HG02798 (cell line): ENCODE data around the gene MED12L.

Experiments used
- ATAC-seq: cut with Tn5 transposase; IDR thresholded peaks from one replicate; pipeline ENCODE4 v1.9.1; 2021; ENCODE audit warnings: mild to moderate bottlenecking; ENCODE audit not compliant: unreplicated experiment, poor library complexity

MED12L gene

DNA sequence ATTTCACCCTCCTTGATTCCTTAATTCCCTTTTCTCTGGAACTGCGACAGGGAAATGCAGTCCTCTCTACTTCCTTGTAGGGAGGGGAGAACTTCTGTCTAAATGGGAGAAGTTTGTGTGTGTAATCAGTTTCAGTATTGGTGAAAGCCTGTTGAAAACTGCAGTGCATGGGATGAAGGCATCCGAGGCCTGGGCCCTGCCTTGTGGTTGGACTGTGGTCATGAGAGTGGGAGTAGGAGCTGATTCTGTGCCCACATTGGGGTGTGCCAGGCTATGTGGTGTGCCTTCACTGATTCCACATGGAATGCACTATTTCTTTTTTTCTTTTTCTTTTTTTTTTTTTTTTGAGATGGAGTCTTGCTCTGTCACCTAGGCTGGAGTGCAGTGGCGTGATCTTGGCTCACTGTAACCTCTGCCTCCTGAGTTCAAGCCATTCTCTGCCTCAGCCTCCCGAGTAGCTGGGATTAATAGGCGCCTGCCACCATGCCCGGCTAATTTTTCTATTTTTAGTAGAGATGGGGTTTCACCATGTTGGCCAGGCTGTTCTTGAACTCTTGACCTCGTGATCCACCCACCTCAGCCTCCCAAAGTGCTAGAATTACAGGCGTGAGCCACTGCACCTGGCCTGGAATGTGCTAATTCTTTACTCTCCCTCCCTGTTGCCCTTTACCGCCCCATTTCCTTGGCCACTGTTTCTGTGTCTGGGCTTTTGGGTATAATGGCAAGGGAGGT, 84.7 kb downstream of the MED12L start:
- ATAC-seq, result peak; percentile 39

DNA sequence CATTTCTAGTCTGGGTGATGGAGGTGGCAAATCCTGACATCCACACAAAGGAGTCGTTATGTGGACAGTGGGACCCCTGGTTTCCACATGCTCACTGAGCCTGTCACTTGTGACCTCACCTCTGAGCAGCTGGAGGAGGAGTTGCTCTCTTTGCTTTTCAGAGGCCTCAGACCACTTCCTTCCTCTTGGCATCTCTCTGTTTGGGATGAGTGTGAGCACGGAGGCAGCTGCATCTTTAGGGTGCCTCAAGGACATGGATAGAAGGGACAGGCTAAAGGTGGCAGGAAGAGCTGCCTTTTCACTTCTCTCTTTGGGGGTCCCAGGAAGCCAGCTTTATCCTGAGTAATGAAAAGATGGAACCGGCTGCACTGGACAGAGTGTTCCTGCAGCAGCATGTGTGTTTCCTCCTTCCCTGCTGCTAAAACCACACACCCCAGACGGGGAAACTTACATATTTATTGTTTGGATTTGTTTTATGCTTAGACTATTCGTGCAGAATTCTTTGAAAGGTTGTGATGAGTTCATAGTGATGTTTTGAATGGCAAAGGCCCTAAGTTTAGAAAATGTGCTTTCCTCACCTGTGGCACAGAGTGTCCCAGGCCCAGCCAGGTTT, 85.8 kb downstream of the MED12L start:
- ATAC-seq, result peak; percentile 46

DNA sequence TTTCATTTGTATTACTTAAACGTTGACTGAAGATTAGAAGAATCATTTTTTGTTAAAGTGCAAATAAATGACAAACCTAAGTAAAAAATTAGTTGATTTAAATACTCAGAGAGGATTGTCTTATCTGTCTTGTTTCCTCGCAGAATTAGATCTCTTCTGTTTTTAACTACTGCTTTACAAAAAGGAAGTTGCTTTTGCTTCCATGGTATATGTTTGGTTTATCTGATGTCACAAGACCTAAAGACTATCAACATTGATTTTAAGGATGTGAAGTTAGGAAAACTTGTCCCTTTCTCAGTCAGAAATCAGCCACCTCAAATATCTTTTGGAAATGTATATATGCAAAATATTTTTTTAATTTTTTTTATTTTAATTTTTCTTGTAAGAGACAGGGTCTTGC, 88.9 kb downstream of the MED12L start:
- no peak for ATAC-seq

DNA sequence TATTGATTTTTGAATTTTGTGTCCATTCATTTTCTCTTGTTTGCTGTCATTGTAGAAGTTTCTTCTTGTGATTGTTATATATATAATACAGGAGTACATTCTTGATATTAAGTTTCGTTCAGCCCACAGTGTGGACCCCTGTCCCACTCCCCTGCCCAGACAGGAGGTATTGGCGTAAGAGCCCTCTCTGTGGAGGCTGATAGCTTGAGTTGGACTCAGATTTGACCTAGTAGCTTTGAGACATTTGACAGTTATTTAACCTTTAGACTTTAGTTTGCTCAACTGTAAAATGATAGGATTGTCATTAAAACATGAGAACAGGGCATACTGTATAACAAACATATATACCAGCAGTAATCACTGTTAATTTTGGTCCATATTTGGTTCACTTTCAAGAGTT, 90.5 kb downstream of the MED12L start:
- ATAC-seq, result no peak

DNA sequence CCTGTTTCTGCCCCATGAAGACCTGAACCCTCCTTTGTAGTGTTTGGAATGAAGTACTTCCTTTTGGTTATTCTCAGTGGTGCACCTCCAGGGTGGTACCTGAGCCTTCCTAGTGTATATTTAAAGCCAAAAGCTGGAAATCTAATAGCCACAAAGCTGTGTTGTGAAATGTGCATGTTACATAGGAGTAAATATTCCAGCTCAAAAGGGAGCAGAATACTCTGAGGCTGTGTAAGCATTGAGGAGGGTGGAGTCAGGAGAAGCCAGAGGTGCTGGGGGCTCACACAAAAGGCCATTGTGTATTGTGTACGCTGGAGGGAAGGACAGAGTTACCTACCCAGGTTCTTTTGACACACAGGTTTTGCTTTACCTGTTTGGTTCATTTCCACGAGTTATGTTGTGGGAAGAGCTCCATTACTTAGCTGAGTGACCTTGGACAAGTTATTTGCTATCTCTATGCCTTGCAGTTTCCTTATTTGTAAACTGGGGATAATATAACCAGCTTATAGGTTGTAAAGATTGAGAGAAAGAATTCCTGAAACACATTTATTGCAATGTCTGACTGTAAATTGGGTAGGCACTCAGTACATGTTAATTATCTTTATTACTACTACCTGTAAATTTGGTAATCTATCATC, 92.9 kb downstream of the MED12L start:
- no peak for ATAC-seq

DNA sequence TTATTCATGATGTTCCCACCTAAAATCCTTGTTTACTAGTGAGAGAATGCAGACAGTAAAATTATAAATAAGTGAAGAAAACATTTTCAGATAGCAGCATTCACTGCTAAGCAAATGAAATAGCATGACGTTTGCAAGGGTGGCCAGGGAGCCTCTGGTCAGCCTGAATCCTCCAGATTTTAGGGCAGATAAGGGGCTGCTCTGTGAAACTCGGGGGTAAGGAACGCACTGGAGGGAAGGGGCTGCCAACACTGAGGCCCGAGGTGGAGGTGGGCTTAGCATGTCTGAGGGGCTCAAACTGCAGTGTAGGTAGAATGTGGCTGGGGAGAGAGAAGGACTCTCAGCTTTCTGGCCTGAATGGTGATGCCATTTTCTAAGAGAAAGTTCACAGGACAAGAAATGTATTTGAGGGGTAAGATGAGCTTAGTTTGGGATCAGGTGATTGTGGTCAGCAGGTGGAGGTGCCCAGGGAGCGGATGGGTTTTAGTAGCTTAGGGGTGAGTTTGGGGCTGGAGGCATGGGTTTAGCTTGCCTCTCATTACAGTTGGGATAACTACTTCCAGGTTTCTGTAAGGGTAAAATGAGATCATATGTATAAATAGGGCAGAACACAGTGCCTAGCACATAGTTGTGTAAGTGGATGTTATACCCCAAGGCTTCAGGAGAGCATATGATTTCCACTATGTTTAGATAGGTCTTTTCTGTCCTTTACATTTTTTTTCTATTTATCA, 97.0 kb downstream of the MED12L start:
- ATAC-seq, result no peak

DNA sequence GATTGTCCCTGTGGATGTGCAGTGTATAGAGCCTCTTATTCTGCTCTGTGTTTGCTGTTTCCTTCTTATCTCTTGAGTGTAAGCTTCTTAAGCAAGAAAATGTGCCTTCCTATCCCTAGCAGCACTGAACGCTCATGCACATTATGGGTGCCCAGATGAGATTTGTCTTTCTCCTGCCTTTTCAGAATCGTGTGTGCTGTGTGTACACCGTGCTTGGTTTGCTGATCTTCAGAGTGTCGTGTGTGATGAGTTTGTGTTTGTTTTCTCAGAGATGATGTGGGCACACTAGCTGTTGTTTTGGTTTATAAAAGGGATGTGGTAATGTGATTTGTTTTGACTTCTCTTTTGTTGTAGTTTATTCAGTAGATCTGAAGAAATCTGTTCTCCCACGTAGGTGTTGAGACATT, 97.8 kb downstream of the MED12L start:
- no peak for ATAC-seq

DNA sequence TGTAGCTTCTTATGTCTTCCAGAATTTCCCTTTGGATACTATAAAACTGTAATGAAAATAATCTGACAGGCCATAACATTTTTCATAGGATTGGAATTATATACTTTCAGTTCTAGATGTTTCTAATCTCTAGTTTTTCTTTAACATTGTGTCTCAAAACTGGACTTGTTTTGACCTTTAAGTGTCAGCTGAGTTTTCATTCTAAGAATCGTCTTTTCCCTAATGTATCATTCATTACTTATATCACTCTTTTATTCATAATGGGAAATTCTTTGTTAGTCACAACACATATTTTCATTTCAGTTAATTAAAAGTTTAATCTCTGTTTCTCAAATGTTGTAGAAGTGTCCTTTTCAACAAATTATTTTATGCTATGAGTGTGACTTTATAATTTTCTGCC, 105.6 kb downstream of the MED12L start:
- ATAC-seq, result no peak

DNA sequence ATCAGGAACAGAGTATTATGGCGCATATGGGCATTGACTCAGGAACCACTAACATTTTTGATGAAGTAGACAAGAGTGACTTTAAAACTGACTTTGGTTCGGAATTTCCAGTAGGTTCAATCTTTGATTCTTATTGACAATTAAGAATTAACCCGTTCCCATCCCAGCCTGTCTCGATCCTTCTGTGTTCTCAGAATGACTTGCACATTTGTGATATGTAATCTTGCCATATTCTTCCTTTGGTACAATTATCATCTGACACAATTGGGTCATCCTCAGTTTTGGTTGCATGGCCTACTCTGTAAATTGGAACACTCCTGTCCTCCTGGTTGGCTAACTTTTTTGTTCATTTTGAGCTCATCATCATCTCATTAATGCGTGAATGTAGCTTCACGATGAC, 107.1 kb downstream of the MED12L start:
- no peak for ATAC-seq

DNA sequence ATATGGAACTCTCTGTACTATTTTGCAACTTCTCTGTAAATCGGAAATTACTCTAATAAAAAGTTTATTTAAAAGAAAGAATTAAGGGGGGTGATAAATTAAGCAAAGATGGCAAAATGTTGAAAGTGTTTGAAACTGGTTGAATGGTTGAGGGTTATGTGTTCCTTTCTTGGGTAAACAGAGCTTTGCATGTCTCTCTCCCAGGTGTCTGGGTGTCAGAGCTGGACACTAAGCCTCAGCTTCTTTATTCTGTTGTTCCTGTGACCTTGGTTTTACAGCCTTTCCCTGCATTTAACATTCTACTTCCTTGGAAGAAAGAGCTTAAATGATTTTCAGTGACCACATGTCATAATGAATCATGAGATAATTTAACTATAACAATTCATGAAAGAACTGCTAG, 110.4 kb downstream of the MED12L start:
- no peak for ATAC-seq

DNA sequence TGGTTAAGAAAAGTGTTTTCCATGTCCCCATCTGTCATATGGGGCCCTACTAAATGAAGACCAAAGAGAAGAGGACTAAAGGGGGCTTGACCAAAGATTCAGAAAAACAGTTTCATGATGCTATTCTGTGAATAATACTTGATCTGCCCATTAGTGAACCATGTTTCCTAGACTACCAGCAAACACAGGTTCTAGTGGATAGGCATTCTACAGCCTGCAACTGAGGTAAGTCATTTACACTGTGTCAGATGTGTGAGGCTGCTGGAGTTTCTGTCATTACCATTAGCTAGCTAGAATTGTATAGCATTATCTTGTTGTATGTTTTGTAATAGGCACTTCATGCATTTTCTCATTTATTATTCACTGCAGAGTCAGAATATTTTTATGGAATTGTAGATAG, 111.0 kb downstream of the MED12L start:
- no peak for ATAC-seq

DNA sequence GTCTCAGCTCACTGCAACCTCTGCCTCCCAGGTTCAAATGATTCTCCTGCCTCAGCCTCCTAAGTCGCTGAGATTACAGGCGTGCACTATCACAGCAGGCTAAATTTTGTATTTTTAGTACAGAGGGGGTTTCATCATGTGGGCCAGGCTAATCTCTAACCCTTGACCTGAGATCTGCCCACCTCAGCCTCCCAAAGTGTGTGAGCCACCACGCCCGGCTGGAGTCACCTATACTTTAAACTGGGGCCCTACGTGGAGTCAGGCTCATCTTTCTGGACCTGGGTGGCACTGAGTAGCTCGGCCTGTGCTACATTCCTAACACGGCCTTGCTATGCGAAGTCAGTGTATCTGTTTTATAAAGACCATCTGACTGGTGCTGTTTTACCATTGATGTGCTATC, 111.8 kb downstream of the MED12L start:
- no peak for ATAC-seq

DNA sequence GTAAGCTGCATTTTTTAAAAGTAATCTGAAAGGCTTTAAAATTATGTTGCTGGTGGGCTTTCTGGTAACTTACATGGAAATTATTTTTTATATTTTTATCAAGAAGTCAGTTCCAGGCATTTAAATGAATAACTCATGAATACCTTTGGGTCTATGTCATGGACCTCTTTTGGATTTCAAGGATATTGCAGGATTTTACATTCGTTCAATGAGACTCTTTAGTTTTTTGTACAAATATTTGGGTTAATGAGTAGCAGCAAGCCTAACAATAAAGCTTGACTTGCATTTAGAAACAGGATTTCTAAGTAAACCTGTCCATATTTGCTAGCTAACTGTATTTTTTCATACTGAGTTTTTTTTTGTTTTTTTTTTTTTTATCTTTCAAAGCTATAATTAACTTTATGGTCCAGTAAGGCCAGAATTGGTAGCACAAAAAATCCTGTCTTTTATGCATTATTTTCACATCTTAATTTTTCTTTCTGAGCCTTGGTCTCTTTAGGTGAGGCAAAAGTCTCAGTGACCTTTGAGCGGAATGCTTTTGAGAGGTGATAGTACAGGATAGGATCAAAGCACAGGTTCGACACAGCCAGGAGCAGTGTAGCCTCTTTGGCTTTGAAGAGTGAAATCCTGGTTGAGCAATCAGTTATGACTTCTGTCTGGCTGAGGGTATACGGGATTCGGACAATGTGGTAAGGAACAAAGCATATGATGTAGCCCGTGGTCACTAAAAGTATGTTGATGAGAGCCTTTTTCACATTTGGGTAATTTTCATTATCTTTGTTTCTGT, 112.7 kb downstream of the MED12L start:
- ATAC-seq, result no peak

DNA sequence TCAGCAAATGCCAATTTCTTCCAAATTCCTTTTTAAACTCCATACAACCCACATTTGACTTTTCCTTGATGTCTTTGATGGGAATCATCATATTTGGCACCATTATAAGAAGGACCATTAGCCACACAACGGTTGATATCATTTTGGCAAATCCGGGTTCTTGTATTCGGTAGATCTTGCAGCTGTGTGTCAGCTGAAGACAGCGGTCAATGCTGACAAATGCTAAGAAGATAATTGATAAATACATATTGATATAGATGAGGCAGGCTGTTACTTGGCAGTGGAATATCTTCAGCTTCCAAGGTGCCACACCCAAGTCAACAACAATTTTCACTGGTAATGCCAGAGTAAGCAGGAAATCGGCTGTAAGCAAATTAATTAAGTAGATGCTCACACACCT, 113.4 kb downstream of the MED12L start:
- no peak for ATAC-seq

DNA sequence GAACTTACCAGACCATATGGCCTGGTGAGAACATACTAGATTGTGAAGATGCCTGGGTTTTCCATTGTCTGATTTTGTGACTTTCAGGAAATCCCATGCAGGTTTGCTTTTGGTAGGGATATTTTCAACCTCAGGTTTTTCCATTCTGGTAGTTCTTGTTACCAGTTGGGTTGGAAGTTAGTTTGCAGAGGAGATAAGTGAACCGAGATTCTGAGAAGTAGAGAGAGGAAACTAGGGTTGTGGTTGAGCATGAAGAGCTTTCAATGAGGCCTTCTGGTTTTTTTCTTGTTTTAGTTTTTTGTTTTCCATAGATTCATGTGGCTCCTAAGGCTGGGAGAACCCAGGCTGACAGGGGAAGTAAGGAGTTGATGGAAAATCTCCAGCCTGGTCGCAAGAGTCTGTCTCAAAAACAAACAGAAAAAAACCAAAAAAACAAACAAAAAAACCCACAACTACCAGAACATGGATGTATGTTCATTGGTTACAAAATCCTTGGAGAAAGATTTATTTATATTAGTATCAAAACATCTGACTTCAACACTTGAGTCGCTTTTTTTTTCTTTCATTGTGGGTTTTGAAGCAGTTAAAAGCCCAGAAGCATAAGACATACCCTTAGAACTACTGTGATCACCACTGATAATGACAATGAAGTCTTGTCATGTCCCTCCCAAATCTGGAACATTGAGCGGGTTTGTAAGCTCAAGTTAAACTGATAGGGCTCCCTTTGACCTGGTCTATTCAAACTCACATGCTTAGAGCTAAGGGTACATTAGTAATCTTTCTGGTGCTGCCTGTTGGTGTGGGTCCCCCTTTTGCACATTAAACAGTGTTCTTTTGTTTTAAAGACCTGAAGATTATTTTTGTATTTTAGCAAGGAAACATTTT, 114.3 kb downstream of the MED12L start:
- no peak for ATAC-seq

DNA sequence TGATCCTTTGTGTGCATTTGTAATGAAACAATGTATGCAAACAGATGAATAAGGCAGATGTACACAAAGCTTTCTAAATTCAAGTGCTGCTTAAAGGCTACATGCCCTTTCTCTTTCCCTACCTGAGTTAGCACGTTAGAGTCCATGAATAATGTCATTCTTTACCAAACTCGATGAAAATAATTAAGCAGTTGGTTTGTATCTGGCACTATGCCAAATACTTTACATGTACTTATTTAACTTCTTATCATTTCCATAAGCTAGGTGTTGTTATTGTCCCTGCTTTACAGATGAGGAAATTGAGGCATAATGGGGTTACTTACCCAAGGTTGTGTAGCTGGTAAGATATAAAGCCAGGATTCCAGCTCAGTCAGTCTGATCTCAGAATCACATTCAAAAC, 115.1 kb downstream of the MED12L start:
- no peak for ATAC-seq

DNA sequence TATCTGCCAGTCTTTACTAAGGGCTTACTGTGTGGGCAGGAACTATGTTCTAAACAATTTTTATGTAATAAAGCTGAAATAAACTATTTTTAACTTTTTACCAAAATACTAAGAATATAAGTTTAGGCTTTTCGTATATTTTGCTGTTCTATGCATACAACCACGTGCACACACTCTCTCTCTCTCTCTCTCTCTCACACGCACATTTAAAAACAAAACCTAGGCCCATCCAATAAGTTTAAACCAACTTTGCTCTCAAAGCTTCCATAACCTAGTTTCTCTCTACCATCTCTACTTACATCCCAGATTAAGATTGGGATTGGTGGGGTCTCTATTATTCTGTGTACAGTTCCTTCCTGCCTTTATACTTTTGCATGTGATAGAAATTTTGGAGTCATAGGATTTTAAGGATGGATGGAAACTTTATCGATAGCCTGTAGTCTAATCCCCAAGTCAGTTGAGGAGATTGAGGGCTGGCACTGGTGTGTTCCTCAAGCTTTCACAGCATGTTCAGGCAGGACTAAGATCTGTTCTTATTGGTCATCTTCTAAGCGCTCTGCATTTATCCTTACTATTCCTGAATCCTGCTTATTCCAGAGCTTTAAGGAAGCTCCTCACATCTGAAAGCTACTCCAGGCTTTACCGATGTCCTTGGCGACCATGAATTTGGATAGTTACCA, 115.7 kb downstream of the MED12L start:
- no peak for ATAC-seq

DNA sequence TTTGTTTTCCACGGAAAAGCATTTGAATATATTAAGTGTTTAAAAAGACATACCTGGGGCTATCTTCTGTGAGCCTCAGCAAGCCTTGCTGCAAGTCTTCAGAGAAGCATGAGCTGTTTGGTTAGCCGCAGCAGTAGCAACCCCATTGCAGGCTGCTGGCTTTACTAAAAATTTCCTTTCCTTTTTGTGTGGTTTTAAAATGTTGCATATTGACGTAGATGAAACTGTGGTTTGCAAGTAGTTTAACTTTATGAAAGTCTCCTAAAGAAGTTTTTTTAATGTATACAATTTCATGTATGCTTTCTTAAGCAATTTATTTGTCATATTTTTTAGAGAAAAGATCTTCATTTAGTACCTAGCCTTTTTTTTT, 117.6 kb downstream of the MED12L start, which contains the start of gene GPR171:
Gene GPR171, minus strand, starts transcription at position 166 of the 370 bp plus-strand sequence. CDS start 3,830 bp downstream, outside the sequence.
- peak; percentile 90 for ATAC-seq
